Measurements from ENCODE around the gene FRMD4B. TPM values are rescaled to one million over a fixed set of nuclear protein-coding genes. Genes with fewer than 3 reads are reported as not detected.
A peak's percentile ranks its signal among the peaks of the same experiment; 100 is the strongest.

Gene FRMD4B
- total and polyA plus RNA-seq, 4 donors: 5.6 to 73.6 (median 24.0) TPM

DNA sequence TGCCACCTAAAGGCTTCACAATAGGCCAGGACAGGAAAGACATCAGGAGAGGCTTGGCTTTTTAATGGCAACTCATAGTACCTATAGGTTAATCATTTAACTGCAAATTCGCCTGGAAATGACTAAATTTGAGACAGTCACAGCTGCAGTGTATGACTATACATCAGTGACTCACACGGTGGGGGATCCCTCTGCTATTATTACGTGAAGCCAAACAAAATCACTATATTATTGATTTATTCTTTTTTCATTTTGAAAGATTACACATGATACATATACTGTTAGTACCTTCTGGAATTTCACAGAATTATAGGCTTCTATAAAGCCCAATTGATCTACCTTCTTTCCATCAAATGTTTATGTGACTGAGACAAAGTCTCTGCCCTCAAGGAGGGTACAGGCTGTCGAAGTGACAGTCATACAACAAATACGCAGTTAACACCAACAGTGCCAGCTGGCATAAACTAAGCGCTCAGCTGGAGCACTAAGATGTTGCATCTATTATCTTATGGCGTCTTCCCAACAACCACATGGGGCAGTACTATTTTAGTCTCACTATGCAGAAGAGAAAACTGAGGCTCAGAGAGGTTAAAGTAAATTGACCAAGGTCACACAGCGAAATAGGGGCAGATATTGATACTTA is 181.5 kb downstream of the FRMD4B start:
- H3K27me3 ChIP-seq (ENCODE audit: control insufficient read depth in 1 of 2, insufficient read depth in 2 of 2, low read length in 1 of 2): no peaks in the 10 kb centered on the region

DNA sequence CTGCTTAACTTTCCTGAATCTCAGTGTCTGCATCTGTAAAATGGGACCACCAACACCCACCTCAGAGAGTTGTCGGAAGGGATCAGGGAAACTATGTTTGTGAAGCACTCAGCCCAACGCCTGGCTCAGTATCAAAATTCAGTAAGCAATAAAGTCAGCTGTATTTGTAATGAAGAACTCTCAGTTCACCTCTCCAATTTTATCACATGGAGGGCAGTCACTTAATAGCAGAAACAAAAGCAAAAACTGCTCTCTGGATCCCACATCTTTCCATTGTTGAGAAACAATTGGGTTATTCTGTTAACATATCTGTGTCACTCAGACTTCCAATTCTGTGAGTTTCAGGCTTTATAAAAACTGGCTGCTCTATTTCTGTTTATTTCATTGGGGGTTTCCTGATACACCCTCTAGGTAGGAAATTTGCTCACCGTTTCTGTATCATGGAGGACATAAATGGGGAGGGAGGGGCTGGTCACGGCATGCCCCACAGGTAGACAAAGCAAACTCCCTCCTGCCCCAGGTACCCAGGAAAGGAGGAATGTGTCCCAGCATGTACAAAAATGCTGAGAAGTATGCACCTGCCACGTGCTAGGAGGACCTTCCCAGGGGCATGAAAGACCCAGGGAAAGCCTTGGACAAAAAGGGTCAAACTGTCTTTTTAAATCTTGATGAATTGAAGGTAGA is 182.1 kb downstream of the FRMD4B start:
- H3K27ac ChIP-seq (ENCODE audit: low read depth in 1 of 2, low read length in 2 of 2): no peak overlapping the region
- H3K27me3 ChIP-seq (ENCODE audit: control insufficient read depth in 1 of 2, insufficient read depth in 2 of 2, low read length in 1 of 2): no peaks in the 10 kb centered on the region
- H3K4me1 ChIP-seq (ENCODE audit: control insufficient read depth in 1 of 2, insufficient read depth in 2 of 2, low read length in 2 of 2): no peaks in the 10 kb centered on the region
- 92% methylated on average over 5 of the region's 5 CpGs for whole genome bisulfite sequencing, 2 donors
- ATAC-seq (ENCODE audit: low FRiP score) (no peak), DNase-seq (no peak)
- intact Hi-C loops (cut with DNase I): no loop called here
- H3K9me3 ChIP-seq (ENCODE audit: control insufficient read depth, low read length): no peaks in the 10 kb centered on the region
- H3K4me3 ChIP-seq (ENCODE audit: low read length in 2 of 2): no peak overlapping the region
- H3K36me3 ChIP-seq (ENCODE audit: control insufficient read depth in 1 of 2, insufficient read depth in 2 of 2, low read length in 1 of 2): no peaks in the 10 kb centered on the region

More for the DNA sequence above, 181.5 kb downstream of the FRMD4B start:
- DNase-seq (no peak), ATAC-seq (ENCODE audit: low FRiP score) (no peak)
- intact Hi-C loops (cut with DNase I): no loop called here
- Histone ChIP-seq H3K9me3 (ENCODE audit: control insufficient read depth, low read length) (no peaks in the 10 kb centered on the region), H3K36me3 (ENCODE audit: control insufficient read depth in 1 of 2, insufficient read depth in 2 of 2, low read length in 1 of 2) (no peaks in the 10 kb centered on the region), H3K4me1 (ENCODE audit: control insufficient read depth in 1 of 2, insufficient read depth in 2 of 2, low read length in 2 of 2) (no peaks in the 10 kb centered on the region), H3K4me3 (ENCODE audit: low read length in 2 of 2) (no peak overlapping the region), H3K27ac (ENCODE audit: low read depth in 1 of 2, low read length in 2 of 2) (no peak overlapping the region)
- 57 to 60% methylated on average over 8 of the region's 8 CpGs for WGBS, 2 donors

DNA sequence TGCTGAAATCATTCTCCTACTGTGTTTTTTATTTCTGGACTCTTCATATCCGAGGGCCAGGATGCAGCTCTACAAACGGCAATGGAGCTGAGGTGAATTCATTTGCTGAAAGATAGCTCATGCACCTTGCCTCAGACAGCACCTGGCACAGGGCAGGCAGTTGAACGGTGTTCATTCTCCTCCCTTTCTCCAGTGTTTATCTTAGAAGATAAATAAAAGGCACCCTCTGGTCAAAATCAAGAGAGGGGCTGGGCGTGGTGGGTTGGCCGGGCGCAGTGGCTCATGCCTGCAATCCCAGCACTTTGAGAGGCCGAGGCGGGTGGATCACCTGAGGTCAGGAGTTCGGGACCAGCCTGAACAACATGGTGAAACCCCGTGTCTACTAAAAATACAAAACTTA is 184.2 kb downstream of the FRMD4B start:
- 86 to 89% methylated on average over 10 of the region's 10 CpGs for WGBS, 2 donors
- intact Hi-C loops (cut with DNase I): no loop called here
- no peak for DNase-seq
- H3K27ac ChIP-seq (ENCODE audit: low read depth in 1 of 2, low read length in 2 of 2): no peak overlapping the region
- H3K36me3 ChIP-seq (ENCODE audit: control insufficient read depth in 1 of 2, insufficient read depth in 2 of 2, low read length in 1 of 2): peaks cover 0 to 3% of the 10 kb centered on the region in 2 donors
- H3K9me3 ChIP-seq (ENCODE audit: control insufficient read depth, low read length): no peaks in the 10 kb centered on the region
- no peak for ATAC-seq (ENCODE audit: low FRiP score)
- H3K27me3 ChIP-seq (ENCODE audit: control insufficient read depth in 1 of 2, insufficient read depth in 2 of 2, low read length in 1 of 2): no peaks in the 10 kb centered on the region
- no peaks in the 10 kb centered on the region for H3K4me1 ChIP-seq (ENCODE audit: control insufficient read depth in 1 of 2, insufficient read depth in 2 of 2, low read length in 2 of 2)
- no peak overlapping the region for H3K4me3 ChIP-seq (ENCODE audit: low read length in 2 of 2)

- WGBS, 2 donors: 15% methylated on average over 10 of the region's 10 CpGs
- Histone ChIP-seq H3K27ac (ENCODE audit: low read depth in 1 of 2, low read length in 2 of 2) (no peak overlapping the region), H3K27me3 (ENCODE audit: control insufficient read depth in 1 of 2, insufficient read depth in 2 of 2, low read length in 1 of 2) (no peaks in the 10 kb centered on the region), H3K9me3 (ENCODE audit: control insufficient read depth, low read length) (no peaks in the 10 kb centered on the region), H3K36me3 (ENCODE audit: control insufficient read depth in 1 of 2, insufficient read depth in 2 of 2, low read length in 1 of 2) (peaks cover 0 to 3% of the 10 kb centered on the region in 2 donors), H3K4me1 (ENCODE audit: control insufficient read depth in 1 of 2, insufficient read depth in 2 of 2, low read length in 2 of 2) (no peaks in the 10 kb centered on the region), H3K4me3 (ENCODE audit: low read length in 2 of 2) (peak overlapping the region; percentile 38 to 80)
- intact Hi-C loops (cut with DNase I): no loop called here
- DNase-seq (no peak), ATAC-seq (ENCODE audit: low FRiP score) (no peak)
These were observed 185.4 kb downstream of the FRMD4B start for GRCh38 chr3:69200384-69201068.

GRCh38 chr3:69199942-69200341 is 185.9 kb downstream of the FRMD4B start:
- peak overlapping the region in 1 of 2 donors; percentile 27 for H3K27ac ChIP-seq (ENCODE audit: low read depth in 1 of 2, low read length in 2 of 2)
- H3K36me3 ChIP-seq (ENCODE audit: control insufficient read depth in 1 of 2, insufficient read depth in 2 of 2, low read length in 1 of 2): peaks cover 1 to 3% of the 10 kb centered on the region in 2 donors
- H3K27me3 ChIP-seq (ENCODE audit: control insufficient read depth in 1 of 2, insufficient read depth in 2 of 2, low read length in 1 of 2): no peaks in the 10 kb centered on the region
- no peak for ATAC-seq (ENCODE audit: low FRiP score)
- peak overlapping the region; percentile 38 to 80 for H3K4me3 ChIP-seq (ENCODE audit: low read length in 2 of 2)
- H3K9me3 ChIP-seq (ENCODE audit: control insufficient read depth, low read length): no peaks in the 10 kb centered on the region
- intact Hi-C loops (cut with DNase I): no loop called here
- H3K4me1 ChIP-seq (ENCODE audit: control insufficient read depth in 1 of 2, insufficient read depth in 2 of 2, low read length in 2 of 2): no peaks in the 10 kb centered on the region
- DNase-seq: no peak
- 28 to 39% methylated on average over 6 of the region's 6 CpGs for WGBS, 2 donors

GRCh38 chr3:69197922-69198530 is 187.9 kb downstream of the FRMD4B start:
- intact Hi-C loops (cut with DNase I): no loop called here
- no peaks in the 10 kb centered on the region for H3K27me3 ChIP-seq (ENCODE audit: control insufficient read depth in 1 of 2, insufficient read depth in 2 of 2, low read length in 1 of 2)
- no peak overlapping the region for H3K4me3 ChIP-seq (ENCODE audit: low read length in 2 of 2)
- DNase-seq (no peak), ATAC-seq (ENCODE audit: low FRiP score) (no peak)
- WGBS, 2 donors: 96% methylated on average over 8 of the region's 8 CpGs
- H3K9me3 ChIP-seq (ENCODE audit: control insufficient read depth, low read length): no peaks in the 10 kb centered on the region
- peaks cover 3% of the 10 kb centered on the region in 2 donors for H3K36me3 ChIP-seq (ENCODE audit: control insufficient read depth in 1 of 2, insufficient read depth in 2 of 2, low read length in 1 of 2)
- no peak overlapping the region for H3K27ac ChIP-seq (ENCODE audit: low read depth in 1 of 2, low read length in 2 of 2)
- no peaks in the 10 kb centered on the region for H3K4me1 ChIP-seq (ENCODE audit: control insufficient read depth in 1 of 2, insufficient read depth in 2 of 2, low read length in 2 of 2)

DNA sequence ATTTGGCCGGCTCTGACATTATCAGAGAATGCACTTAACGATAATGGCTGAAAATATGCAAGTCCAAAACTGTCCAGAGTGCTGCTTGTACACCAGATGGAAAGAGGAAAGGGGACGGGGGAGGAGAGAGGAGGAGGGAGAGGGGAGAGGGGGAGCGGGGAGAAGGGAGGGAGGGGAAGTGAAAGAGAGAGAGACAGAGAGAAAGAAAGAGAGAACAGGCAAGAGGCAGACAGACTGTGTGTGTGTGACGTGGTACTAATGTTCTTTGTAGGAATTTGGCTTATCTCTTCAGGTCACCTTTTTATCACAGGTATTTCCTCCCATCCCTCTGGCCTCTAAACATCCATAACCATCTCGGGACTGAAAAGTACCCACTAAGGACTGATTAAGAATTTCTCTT is 188.4 kb downstream of the FRMD4B start:
- no peaks in the 10 kb centered on the region for H3K4me1 ChIP-seq (ENCODE audit: control insufficient read depth in 1 of 2, insufficient read depth in 2 of 2, low read length in 2 of 2)
- no peak overlapping the region for H3K4me3 ChIP-seq (ENCODE audit: low read length in 2 of 2)
- 69 to 70% methylated on average over 6 of the region's 6 CpGs for WGBS, 2 donors
- no peaks in the 10 kb centered on the region for H3K9me3 ChIP-seq (ENCODE audit: control insufficient read depth, low read length)
- intact Hi-C loops (cut with DNase I): no loop called here
- peaks cover 3% of the 10 kb centered on the region in 2 donors for H3K36me3 ChIP-seq (ENCODE audit: control insufficient read depth in 1 of 2, insufficient read depth in 2 of 2, low read length in 1 of 2)
- no peaks in the 10 kb centered on the region for H3K27me3 ChIP-seq (ENCODE audit: control insufficient read depth in 1 of 2, insufficient read depth in 2 of 2, low read length in 1 of 2)
- H3K27ac ChIP-seq (ENCODE audit: low read depth in 1 of 2, low read length in 2 of 2): no peak overlapping the region
- DNase-seq (no peak), ATAC-seq (ENCODE audit: low FRiP score) (no peak)

DNA sequence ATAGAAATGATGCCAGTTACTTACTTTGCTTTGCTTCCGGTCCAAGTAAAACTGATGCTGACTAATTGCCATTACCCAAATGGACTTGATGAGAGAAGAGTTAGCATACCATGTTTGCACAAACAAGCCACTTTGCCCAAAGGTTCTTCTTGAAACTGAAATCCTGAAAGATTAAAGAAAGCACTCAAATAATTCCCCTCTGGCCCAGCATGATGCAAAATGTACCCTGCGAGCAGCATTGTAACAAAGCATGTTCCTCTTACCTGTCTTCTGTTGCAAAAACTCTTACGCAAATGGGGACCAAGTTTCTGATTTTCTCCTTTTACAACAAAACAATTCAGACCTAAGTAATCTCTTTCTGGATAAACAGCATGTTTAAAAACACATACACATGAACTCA is 189.0 kb downstream of the FRMD4B start:
- peaks cover 3% of the 10 kb centered on the region in 2 donors for H3K36me3 ChIP-seq (ENCODE audit: control insufficient read depth in 1 of 2, insufficient read depth in 2 of 2, low read length in 1 of 2)
- intact Hi-C loops (cut with DNase I): no loop called here
- DNase-seq: no peak

More for the DNA sequence above, 189.0 kb downstream of the FRMD4B start:
- no peak for ATAC-seq (ENCODE audit: low FRiP score)
- Histone ChIP-seq H3K27me3 (ENCODE audit: control insufficient read depth in 1 of 2, insufficient read depth in 2 of 2, low read length in 1 of 2) (no peaks in the 10 kb centered on the region), H3K4me3 (ENCODE audit: low read length in 2 of 2) (no peak overlapping the region), H3K27ac (ENCODE audit: low read depth in 1 of 2, low read length in 2 of 2) (no peak overlapping the region), H3K4me1 (ENCODE audit: control insufficient read depth in 1 of 2, insufficient read depth in 2 of 2, low read length in 2 of 2) (no peaks in the 10 kb centered on the region), H3K9me3 (ENCODE audit: control insufficient read depth, low read length) (no peaks in the 10 kb centered on the region)
- 91 to 92% methylated on average over 3 of the region's 3 CpGs for WGBS, 2 donors

All from aorta (tissue), 5 donors.